Transverse colon (tissue), 4 donors: ENCODE results near the gene FN3K. TPM values are rescaled to one million over a fixed set of nuclear protein-coding genes. Genes with fewer than 3 reads are reported as not detected.

ENCODE experiments used
- DNase-seq: peaks from one replicate; pipeline ENCODE4 v3.0.0-alpha.2; 2019
- H3K27ac ChIP-seq, 4 donors: fragments of 200-600 bp; sonication (generic); 2 replicates each; pipeline ENCODE4 v1.5.1; 2016 to 2018; ENCODE audit warnings: inconsistent platforms in 4 of 4
- H3K27me3 ChIP-seq: fragments of 200-600 bp; sonication (generic); 2 replicates; pipeline ENCODE4 v1.5.1; 2017; ENCODE audit warnings: inconsistent platforms
- H3K36me3 ChIP-seq, 4 donors: fragments of 200-600 bp; sonication (generic); 2 replicates each; pipeline ENCODE4 v1.5.1; 2017 to 2019; ENCODE audit warnings: inconsistent platforms in 4 of 4
- H3K4me1 ChIP-seq, 4 donors: fragments of 200-600 bp; sonication (generic); 2 replicates each; pipeline ENCODE4 v1.5.1; 2017 to 2020; ENCODE audit warnings: inconsistent platforms in 4 of 4
- H3K4me3 ChIP-seq, 4 donors: fragments of 200-600 bp; sonication (generic); 1 replicate in 1 of 4; 2 replicates in 3 of 4; pipeline versions ENCODE4 v1.5.1 to v1.6.1; 2017 to 2019; ENCODE audit warnings: inconsistent platforms in 4 of 4
- H3K9me3 ChIP-seq, 2 donors: fragments of 200-600 bp; sonication (generic); 2 replicates each; pipeline ENCODE4 v1.5.1; 2017 to 2019; ENCODE audit warnings: inconsistent platforms in 2 of 2
- CTCF ChIP-seq, 5 experiments: fragments of 200-600 bp in 3 of 5; fragments of 450-650 bp in 2 of 5; sonication (generic) in 3 of 5; IDR thresholded peaks; 1 replicate in 2 of 5; 2 replicates in 3 of 5; pipeline ENCODE4 v1.5.1; 2016 to 2017; ENCODE audit warnings: antibody characterized with exemption in 5 of 5, inconsistent platforms in 3 of 5, mild to moderate bottlenecking in 2 of 5, moderate library complexity in 1 of 5
- EP300 ChIP-seq: sonication (generic); formaldehyde crosslinking; IDR thresholded peaks from one replicate; pipeline ENCODE4 v1.6.1; 2017; ENCODE audit warnings: antibody characterized with exemption, low read depth
- POLR2A ChIP-seq: fragments of 450-650 bp; IDR thresholded peaks from one replicate; pipeline ENCODE4 v1.6.1; 2016; ENCODE audit warnings: antibody characterized with exemption, mild to moderate bottlenecking, moderate library complexity
- POLR2AphosphoS5 ChIP-seq, 3 donors: sonication (generic); formaldehyde crosslinking; IDR thresholded peaks; one replicate each; pipeline ENCODE4 v1.6.1; 2016; ENCODE audit warnings: antibody characterized with exemption in 3 of 3
- WGBS, 2 donors: methylation state at CpG; one replicate each; pipeline ENCODE4 v1.1.5; 2018; ENCODE audit warnings: low coverage in 1 of 2; 5-methylcytosine and 5-hydroxymethylcytosine counted together
- in situ Hi-C, 4 donors: fragments of 200-750 bp; cut with MboI; loops; one replicate each; pipeline versions ENCODE4 v1.15.0 to v1.15.1; 2017; ENCODE audit warnings: low sequenced_read_pairs in 3 of 4, low pct_ligation_motif_present in 1 of 4, low pct_unique_long_range_greater_than_20kb in 1 of 4
- intact Hi-C: fragments of 100-400 bp; cut with DNase I; formaldehyde crosslinking; loops from one replicate; pipeline ENCODE4 v1.15.1; 2023; ENCODE audit warnings: low total_unique reads
- total RNA-seq, 4 donors: library from RNA; depleted of rRNA; stranded (reverse); fragments of >200 nt; gene quantifications; one replicate each; pipeline ENCODE4 v1.1.0, GENCODE V29; 2016

Gene FN3K
- total RNA-seq, 4 donors from 2014 or later, result 11.2 to 33.0 (median 26.2) TPM

- in situ Hi-C loops, result no loop called here
Measured at GRCh38 chr17:82692268-82692667, 43.1 kb upstream of the FN3K start.

GRCh38 chr17:82693168-82693867 is 42.1 kb upstream of the FN3K start:
- DNase-seq, result no peak
- Histone ChIP-seq H3K9me3 (peaks cover 0 to 6% of the 10 kb centered on the region in 2 donors), H3K4me1 (peaks cover 10 to 13% (median 11%) of the 10 kb centered on the region in 4 donors), H3K4me3 (no peak overlapping the region), H3K36me3 (no peaks in the 10 kb centered on the region), H3K27ac (no peak overlapping the region), H3K27me3 (no peaks in the 10 kb centered on the region)
- WGBS, 2 donors, result 90 to 94% methylated on average over 16 to 22 of the region's 22 CpGs
- intact Hi-C loops, result no loop called here
- in situ Hi-C loops, result no loop called here
- TF ChIP-seq EP300, result no peak
- TF ChIP-seq CTCF (IDR thresholded peaks at IDR 0.05), result no peak
- no peak for TF ChIP-seq POLR2A
- no peak for TF ChIP-seq POLR2AphosphoS5 (IDR thresholded peaks at IDR 0.05)

More at GRCh38 chr17:82692268-82692667, 43.1 kb upstream of the FN3K start:
- no peak for DNase-seq
- Histone ChIP-seq H3K36me3 (no peaks in the 10 kb centered on the region), H3K4me1 (peaks cover 5 to 6% (median 6%) of the 10 kb centered on the region in 4 donors), H3K27me3 (no peaks in the 10 kb centered on the region), H3K4me3 (no peak overlapping the region), H3K27ac (no peak overlapping the region), H3K9me3 (peaks cover 0 to 6% of the 10 kb centered on the region in 2 donors)
- WGBS, 2 donors, result 92% methylated on average over 15 of the region's 16 CpGs; no CpG with 5 or more reads in 1 of the 2 donors
- intact Hi-C loops, result no loop called here
- TF ChIP-seq EP300 (no peak), CTCF (IDR thresholded peaks at IDR 0.05) (no peak), POLR2AphosphoS5 (IDR thresholded peaks at IDR 0.05) (no peak), POLR2A (no peak)

- Histone ChIP-seq H3K4me3 (no peak overlapping the region), H3K9me3 (peaks cover 0 to 6% of the 10 kb centered on the region in 2 donors), H3K27me3 (no peaks in the 10 kb centered on the region), H3K27ac (no peak overlapping the region), H3K4me1 (peaks cover 10 to 20% (median 17%) of the 10 kb centered on the region in 4 donors), H3K36me3 (no peaks in the 10 kb centered on the region)
- WGBS, 2 donors, result 48 to 80% methylated on average over 2 of the region's 2 CpGs
- no peak for DNase-seq
- TF ChIP-seq CTCF (IDR thresholded peaks at IDR 0.05) (no peak), POLR2AphosphoS5 (IDR thresholded peaks at IDR 0.05) (no peak), POLR2A (no peak), EP300 (no peak)
- in situ Hi-C loops (no loop called here), intact Hi-C loops (no loop called here)
Measured at GRCh38 chr17:82694647-82695046, 40.8 kb upstream of the FN3K start.

GRCh38 chr17:82696259-82696658 is 39.2 kb upstream of the FN3K start:
- Histone ChIP-seq H3K4me1 (peaks cover 10 to 29% (median 17%) of the 10 kb centered on the region in 4 donors), H3K9me3 (peaks cover 0 to 6% of the 10 kb centered on the region in 2 donors), H3K27me3 (no peaks in the 10 kb centered on the region), H3K27ac (no peak overlapping the region), H3K36me3 (no peaks in the 10 kb centered on the region), H3K4me3 (no peak overlapping the region)
- DNase-seq, result no peak
- WGBS, 2 donors, result 98% methylated on average over 11 to 16 of the region's 17 CpGs
- TF ChIP-seq POLR2A (no peak), POLR2AphosphoS5 (IDR thresholded peaks at IDR 0.05) (no peak), EP300 (no peak), CTCF (IDR thresholded peaks at IDR 0.05) (no peak)
- in situ Hi-C loops, result no loop called here
- intact Hi-C loops, result no loop called here
